C4-2B (cell line): Measurements from ENCODE around the gene CEP85.

Experiments
- CTCF ChIP-seq: fragments of 450-650 bp; conservative IDR thresholded peaks from 2 replicates; pipeline ENCODE4 v1.5.1; 2017; ENCODE audit warnings: mild to moderate bottlenecking
- ZFX ChIP-seq: fragments of 450-650 bp; IDR thresholded peaks from 2 replicates; pipeline ENCODE4 v1.6.1; 2017

DNA sequence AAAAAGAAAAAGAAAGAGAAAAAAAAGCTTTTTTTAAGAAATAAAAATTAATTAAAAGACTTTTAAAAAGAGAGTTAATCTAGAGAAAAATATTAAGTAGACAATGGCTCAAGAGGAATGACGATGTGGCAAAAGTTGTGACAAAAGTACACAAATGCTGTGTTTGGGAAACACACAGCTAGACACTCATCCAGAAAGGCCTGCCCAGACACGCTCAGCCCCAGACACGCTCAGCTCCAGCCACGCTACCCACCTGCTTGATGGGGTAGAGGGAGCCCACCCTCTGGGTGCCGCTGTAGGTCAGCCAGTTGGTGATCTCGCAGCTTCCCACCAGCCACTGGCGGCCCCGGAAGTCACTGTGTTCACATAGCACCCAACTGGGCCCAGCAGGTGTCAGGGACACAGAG is 94.0 kb downstream of the CEP85 start:
- TF ChIP-seq CTCF: no peak
- no peak for TF ChIP-seq ZFX
